SU-DHL-6 (cell line): ENCODE data around the gene MYH3.

Source experiments
- H2AFZ ChIP-seq: fragments of 200-600 bp; sonication (generic); 2 replicates; pipeline ENCODE4 v1.6.1; 2014; ENCODE audit warnings: low read depth, mild to moderate bottlenecking, moderate library complexity, mixed read lengths, antibody characterized with exemption, low read length; ENCODE audit not compliant: severe bottlenecking
- H3F3A ChIP-seq: fragments of 200-600 bp; shearing (Covaris generic); 2 replicates; pipeline ENCODE4 v1.6.0; 2016; ENCODE audit warnings: antibody characterized with exemption, mild to moderate bottlenecking; ENCODE audit not compliant: insufficient read depth
- H3K27ac ChIP-seq: fragments of 200-600 bp; sonication (generic); 2 replicates; pipeline ENCODE4 v1.5.1; 2016; ENCODE audit warnings: low read depth, mild to moderate bottlenecking, low read length, moderate library complexity, mixed read lengths
- H3K27me3 ChIP-seq: fragments of 200-600 bp; sonication (generic), shearing (Covaris generic); 2 replicates; pipeline ENCODE4 v1.6.0; 2014; ENCODE audit warnings: mild to moderate bottlenecking, low read length
- H3K36me3 ChIP-seq: fragments of 200-600 bp; sonication (generic); 2 replicates; pipeline ENCODE4 v1.6.1; 2014; ENCODE audit warnings: mild to moderate bottlenecking, low read length, mixed read lengths
- H3K4me2 ChIP-seq: fragments of 300-600, 200-600 bp; shearing (Covaris generic), sonication (generic); 2 replicates; pipeline ENCODE4 v1.6.0; 2014; ENCODE audit warnings: low read length, low read depth, mild to moderate bottlenecking; ENCODE audit not compliant: poor library complexity, severe bottlenecking
- H3K4me3 ChIP-seq: fragments of 200-600 bp; sonication (generic); 2 replicates; pipeline ENCODE4 v1.5.1; 2014; ENCODE audit warnings: antibody characterized with exemption, low read length, mild to moderate bottlenecking, mixed read lengths; ENCODE audit not compliant: insufficient read depth, poor library complexity, severe bottlenecking
- H3K79me2 ChIP-seq: fragments of 200-600 bp; sonication (generic); 2 replicates; pipeline ENCODE4 v1.6.1; 2014; ENCODE audit warnings: mild to moderate bottlenecking, low read length, moderate library complexity; ENCODE audit not compliant: insufficient read depth
- H3K9ac ChIP-seq: fragments of 200-600 bp; sonication (generic); 2 replicates; pipeline ENCODE4 v1.7.0; 2014; ENCODE audit warnings: mild to moderate bottlenecking, low read length
- H3K9me2 ChIP-seq: fragments of 200-600 bp; sonication (generic); replicated peaks from 2 replicates; pipeline ENCODE4 v1.6.1; 2014; ENCODE audit warnings: low read length; ENCODE audit not compliant: insufficient read depth
- H3K9me3 ChIP-seq: fragments of 200-600 bp; sonication (generic); 2 replicates; pipeline ENCODE4 v1.6.1; 2014; ENCODE audit warnings: low read length, mixed read lengths; ENCODE audit not compliant: insufficient read depth
- H4K20me1 ChIP-seq: fragments of 200-600 bp; sonication (generic); 2 replicates; pipeline ENCODE4 v1.6.1; 2014; ENCODE audit warnings: low read depth, mild to moderate bottlenecking, antibody characterized with exemption, low read length, moderate library complexity, mixed read lengths
- EZH2phosphoT487 ChIP-seq: fragments of 200-600 bp; sonication (generic), shearing (Covaris generic); conservative IDR thresholded peaks from 2 replicates; pipeline ENCODE4 v1.6.1; 2018; ENCODE audit warnings: mild to moderate bottlenecking, antibody characterized with exemption, low read length, moderate library complexity, mixed read lengths
- TF ChIP-seq, protein P1 (sequence below): fragments of 200-600 bp; sonication (generic); IDR thresholded peaks from one replicate; pipeline ENCODE4 v1.5.1; 2017; ENCODE audit warnings: antibody characterized with exemption, mild to moderate bottlenecking, low read length, moderate library complexity; ENCODE audit not compliant: insufficient read depth, poor library complexity, severe bottlenecking

The MYH3 gene

DNA sequence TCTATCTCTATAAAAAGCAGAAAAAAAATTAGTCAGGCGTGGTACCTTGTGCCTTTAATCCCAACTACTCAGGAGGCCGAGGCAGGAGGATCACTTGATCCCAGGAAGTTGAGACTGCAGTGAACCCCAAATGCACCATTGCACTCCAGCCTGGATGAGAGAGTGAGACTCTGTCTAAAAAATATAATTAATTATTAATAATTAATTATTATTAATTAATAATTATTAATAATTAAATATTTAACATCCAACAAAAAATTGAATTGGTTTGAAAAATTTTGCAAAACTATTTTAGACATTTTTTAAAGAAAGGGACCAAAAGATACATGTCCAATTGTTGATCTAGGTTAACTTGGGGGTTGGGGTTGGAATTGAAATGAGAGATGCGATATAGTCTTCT is 51.0 kb downstream of the MYH3 start:
- no peak overlapping the region for H3K9ac ChIP-seq
- no peak overlapping the region for H3K4me2 ChIP-seq
- H3K27me3 ChIP-seq = no peaks in the 10 kb centered on the region
- H4K20me1 ChIP-seq = no peaks in the 10 kb centered on the region
- no peak overlapping the region for H2AFZ ChIP-seq
- H3K4me3 ChIP-seq = no peak overlapping the region
- no peaks in the 10 kb centered on the region for H3F3A ChIP-seq
- no peaks in the 10 kb centered on the region for H3K79me2 ChIP-seq
- no peaks in the 10 kb centered on the region for H3K36me3 ChIP-seq
- TF ChIP-seq, protein P1, sequence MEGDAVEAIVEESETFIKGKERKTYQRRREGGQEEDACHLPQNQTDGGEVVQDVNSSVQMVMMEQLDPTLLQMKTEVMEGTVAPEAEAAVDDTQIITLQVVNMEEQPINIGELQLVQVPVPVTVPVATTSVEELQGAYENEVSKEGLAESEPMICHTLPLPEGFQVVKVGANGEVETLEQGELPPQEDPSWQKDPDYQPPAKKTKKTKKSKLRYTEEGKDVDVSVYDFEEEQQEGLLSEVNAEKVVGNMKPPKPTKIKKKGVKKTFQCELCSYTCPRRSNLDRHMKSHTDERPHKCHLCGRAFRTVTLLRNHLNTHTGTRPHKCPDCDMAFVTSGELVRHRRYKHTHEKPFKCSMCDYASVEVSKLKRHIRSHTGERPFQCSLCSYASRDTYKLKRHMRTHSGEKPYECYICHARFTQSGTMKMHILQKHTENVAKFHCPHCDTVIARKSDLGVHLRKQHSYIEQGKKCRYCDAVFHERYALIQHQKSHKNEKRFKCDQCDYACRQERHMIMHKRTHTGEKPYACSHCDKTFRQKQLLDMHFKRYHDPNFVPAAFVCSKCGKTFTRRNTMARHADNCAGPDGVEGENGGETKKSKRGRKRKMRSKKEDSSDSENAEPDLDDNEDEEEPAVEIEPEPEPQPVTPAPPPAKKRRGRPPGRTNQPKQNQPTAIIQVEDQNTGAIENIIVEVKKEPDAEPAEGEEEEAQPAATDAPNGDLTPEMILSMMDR = no peak
- TF ChIP-seq EZH2phosphoT487 = no peak
- H3K9me2 ChIP-seq = no peaks in the 10 kb centered on the region
- no peak overlapping the region for H3K27ac ChIP-seq
- no peaks in the 10 kb centered on the region for H3K9me3 ChIP-seq

DNA sequence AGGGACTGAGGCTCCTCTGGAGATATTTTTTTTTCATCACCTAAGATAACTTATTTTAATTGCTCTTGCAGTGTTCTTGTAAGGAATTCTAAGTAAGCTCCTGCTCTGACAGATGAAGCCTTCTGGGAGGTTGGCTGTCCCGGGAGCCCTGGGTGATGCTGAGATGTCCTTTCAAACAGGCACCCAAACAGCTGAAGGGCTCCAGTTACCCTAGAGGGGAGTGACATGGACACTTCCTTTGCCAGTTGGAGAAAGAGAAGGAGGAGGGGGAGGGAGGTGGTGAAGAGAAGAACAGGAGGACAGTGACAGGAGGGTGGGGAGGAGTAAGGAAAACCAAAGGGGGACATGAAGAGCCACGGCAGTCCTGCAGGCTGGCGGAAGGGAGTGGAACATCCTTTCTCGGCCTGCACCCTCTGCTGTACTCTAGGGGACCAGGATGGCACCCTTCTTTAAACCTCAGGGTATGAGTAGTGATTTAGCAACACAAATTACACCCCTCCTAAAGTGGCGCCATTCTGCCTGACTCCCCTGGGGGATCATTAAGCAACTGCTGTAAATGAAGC is 51.8 kb downstream of the MYH3 start:
- H2AFZ ChIP-seq = no peak overlapping the region
- H3K4me3 ChIP-seq = no peak overlapping the region

DNA sequence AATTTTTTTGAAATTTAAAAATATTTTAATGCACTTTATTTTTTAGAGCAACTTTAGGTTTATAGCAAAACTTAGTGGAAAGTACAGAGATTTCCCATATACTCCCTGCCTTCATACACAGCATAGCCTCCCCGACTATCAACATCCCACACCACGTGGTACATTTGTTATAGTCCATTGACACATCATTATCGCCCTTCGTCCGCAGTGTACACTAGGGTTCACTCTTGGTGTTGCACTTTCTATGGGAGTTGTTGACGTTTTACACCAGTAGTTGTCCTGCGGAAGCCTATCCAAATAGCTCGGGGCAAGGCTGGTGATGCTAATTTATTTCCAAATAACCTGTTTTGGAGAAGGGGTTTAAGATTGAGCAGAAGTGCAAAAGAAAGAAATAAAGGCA is 52.6 kb downstream of the MYH3 start:
- Histone ChIP-seq H3K4me2 (no peak overlapping the region), H3K79me2 (no peaks in the 10 kb centered on the region), H3K9ac (no peak overlapping the region), H3K36me3 (no peaks in the 10 kb centered on the region), H2AFZ (no peak overlapping the region), H3K27ac (no peak overlapping the region), H3K9me3 (no peaks in the 10 kb centered on the region), H3K4me3 (no peak overlapping the region), H3K27me3 (no peaks in the 10 kb centered on the region), H3F3A (no peaks in the 10 kb centered on the region), H3K9me2 (no peaks in the 10 kb centered on the region), H4K20me1 (no peaks in the 10 kb centered on the region)
- no peak for TF ChIP-seq EZH2phosphoT487
- TF ChIP-seq, protein P1 = no peak

More for the DNA sequence above, 51.8 kb downstream of the MYH3 start:
- Histone ChIP-seq H3K9me2 (no peaks in the 10 kb centered on the region), H3K27ac (no peak overlapping the region), H3F3A (no peaks in the 10 kb centered on the region), H3K9ac (no peak overlapping the region), H3K36me3 (no peaks in the 10 kb centered on the region), H3K27me3 (no peaks in the 10 kb centered on the region), H4K20me1 (no peaks in the 10 kb centered on the region), H3K79me2 (no peaks in the 10 kb centered on the region), H3K9me3 (no peaks in the 10 kb centered on the region), H3K4me2 (no peak overlapping the region)
- no peak for TF ChIP-seq EZH2phosphoT487
- TF ChIP-seq, protein P1 = no peak
